HG02973 (cell line): ENCODE results near the gene PPP1R15B.

Source experiments
- ATAC-seq: cut with Tn5 transposase; IDR thresholded peaks from one replicate; pipeline ENCODE4 v1.9.1; 2021; ENCODE audit warnings: moderate library complexity; ENCODE audit not compliant: unreplicated experiment

PPP1R15B gene

DNA sequence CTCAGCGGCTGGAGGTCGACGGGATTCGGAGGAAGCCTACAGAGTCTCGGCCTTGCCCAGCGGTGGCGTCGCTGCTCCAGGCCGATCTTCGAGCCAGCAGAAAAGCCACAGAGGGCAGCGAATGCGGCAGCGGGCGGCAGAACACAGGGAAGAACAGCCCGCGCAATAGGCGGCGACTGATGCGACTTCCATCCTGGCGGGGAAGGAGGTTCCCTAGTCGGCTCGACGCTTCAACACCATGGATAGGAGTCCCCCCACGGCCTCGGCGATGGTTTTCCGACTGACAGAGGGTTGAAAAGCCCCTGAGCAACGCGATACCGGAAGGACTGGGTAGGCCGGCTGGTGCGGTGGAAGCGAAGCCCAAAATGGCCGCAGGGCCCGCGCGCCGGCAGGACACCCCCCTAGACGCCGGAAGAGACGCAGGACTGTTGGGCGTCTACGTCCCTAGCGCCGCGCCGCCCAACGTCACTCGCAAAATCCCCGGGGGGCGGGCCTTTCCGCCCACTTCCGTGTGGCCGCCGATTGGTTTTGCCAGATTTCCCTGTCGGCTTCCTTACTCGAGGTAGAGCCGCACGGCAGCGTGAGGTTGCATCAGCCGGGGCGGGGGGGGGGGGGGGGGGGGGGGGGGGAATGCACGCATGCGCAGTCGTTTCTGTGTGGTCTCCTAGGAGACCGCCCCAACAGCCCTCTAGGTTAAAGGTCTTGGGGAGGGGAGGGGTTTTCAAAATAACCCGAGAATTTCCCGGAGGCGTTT, at the start of gene PPP1R15B:
Gene PPP1R15B (minus strand): TSS at position 367 of the 754 bp plus-strand sequence. CDS start 406 bp downstream, outside the sequence.
- peak; percentile 83 for ATAC-seq

DNA sequence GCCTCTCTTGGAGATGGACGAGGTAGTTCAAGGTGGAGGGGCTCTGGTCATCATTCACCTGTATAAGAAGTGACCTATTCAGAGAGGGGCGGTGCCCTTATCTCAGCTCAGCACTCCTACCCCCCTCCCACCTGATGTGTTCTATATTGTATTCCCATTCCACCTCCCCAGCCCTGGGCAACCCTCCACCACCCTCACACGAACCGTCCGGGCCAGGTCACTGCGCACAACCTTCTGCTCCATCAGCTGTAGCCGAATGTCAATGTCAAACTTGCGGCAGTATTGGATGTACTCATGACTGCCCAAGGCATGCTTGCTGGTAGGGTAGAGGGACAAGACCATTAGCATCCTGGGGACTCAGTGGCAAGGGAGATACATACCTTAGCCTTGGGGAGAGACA, 48.7 kb upstream of the PPP1R15B start:
- no peak for ATAC-seq

DNA sequence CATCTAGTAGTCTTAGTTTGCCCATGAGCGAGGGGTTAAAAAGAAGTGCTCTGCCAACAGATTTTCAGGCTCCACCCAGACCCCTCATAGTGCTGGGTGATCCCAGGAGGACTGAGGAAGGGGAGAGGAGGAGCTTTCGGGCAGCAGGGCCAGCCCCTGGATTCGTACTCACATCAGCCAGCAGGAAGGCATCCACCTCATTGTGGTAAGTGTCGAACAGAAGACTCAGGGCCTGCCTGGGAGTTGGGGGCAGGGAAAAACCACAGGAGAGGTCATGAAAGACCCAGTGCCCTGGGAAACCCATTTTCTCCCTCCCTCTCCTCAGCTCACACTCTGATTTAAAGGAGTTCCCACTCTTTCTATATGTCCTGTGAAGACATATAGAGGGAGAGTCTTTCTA, 48.1 kb upstream of the PPP1R15B start:
- no peak for ATAC-seq

DNA sequence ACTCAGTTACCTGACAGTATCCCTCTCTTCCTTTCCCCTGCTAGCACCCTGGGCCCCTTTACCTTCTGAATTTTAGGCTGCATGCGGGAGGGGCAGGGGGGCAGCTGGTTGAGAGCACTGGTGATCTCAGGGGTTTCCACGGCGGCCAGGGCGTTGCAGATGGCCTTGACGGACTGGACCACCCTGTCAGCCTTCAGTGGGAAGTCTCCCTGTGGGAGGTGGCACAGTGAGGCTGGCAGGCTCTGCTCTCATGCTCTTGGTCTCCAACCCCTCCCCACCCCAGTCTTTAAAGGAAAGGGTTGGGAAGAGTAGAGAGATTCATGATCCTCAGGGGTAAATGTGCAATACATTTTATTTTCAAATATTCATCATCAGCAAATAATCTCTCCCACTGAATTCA, 46.0 kb upstream of the PPP1R15B start:
- no peak for ATAC-seq

DNA sequence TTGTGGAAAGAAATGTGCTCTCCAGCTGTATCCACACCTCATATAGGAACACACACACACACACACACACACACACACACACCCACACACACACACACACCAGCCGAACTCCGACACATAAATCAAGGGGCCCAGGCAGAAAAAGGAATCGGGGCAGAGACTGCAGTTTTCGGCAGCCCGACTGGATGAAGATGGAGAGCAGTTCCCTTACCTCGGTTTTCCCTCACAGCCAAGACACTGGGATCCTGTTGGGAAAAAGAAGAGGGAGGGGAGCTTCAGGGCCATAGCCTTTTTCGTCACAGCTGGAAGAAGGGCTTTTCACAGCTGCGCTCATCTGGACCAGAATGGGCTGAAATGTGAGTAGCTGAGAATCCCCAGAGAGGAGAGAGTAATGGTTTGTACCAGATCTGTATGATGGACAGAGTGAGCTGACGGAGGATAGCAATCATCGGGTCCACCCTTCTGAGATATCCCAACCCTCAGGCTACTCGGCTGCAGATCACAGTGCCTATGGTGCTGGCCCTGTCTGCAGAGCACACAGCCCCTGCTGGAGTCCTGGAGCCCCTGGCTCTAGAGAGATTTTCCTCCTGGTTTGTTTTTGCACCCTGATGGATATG, 45.3 kb upstream of the PPP1R15B start:
- no peak for ATAC-seq

DNA sequence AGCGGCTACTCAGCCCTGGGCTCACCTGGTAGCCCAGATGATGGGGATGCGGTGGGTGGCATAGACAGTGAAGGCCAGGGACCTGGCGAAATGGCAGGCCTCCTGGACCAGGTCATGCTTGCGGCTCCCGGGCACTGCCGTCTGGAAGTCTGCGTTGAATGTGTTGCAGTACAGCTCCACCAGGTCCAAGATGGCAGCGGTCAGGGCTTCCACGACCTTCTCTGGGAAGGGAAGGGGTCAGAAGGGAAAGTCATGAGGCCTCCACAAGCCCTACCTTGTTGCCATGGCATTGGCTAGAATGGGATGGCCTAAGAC, 44.2 kb upstream of the PPP1R15B start:
- ATAC-seq = no peak

DNA sequence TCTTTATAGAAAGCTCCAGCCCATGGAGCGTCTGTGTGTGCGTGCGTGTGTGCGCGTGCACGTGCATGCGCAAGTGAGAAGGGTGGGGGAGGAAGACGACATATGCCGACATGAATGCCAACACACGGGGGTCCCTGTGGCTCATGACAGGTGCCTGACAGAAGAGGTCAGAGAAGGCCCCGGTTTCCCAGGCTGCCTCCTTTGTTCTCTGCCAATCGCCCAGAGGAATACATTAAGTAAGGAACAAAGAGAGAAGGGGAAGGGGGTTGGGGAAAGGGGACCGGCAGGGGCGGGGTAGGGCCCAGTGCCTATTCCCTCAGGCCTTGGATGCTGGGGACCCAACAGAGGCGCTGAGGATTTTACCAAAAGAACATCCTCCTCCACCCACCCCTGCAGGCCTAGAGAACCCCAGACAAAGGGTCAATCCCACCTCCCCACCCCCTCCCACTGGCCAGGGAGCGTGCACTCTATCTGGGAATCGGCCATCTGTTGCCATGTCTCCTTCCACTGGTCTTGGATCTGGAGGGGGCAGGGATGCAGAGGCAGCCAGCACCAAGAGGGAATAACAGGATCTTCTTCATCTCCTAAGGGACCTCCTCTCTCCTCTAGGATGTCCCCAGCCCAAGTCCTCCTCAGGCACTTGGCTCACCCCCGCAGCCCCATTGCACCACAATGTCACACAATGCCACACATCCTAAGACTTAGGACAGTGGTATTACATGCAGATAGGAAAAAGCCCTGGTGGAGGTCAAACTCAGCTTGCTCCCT, 43.6 kb upstream of the PPP1R15B start:
- ATAC-seq = no peak

DNA sequence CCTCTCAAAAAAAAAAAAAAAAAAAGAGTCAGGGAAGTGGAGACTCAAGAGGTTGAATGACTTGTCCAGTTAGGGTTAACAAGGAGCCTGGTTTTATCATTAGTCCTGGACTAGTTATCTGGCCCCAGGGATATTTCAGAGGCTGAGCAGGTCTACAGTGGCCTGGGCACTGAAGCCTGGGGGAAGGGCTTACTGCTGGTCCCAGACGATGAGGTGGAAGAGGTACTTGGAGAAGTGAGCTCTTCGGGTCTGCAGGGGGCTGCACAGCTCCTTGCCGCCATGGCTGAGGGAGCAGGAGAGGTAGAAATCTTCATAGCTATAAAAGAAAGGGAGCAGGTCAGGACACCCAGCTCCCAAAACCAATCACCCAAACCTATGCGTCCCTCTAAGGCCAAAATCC, 42.9 kb upstream of the PPP1R15B start:
- ATAC-seq = no peak

DNA sequence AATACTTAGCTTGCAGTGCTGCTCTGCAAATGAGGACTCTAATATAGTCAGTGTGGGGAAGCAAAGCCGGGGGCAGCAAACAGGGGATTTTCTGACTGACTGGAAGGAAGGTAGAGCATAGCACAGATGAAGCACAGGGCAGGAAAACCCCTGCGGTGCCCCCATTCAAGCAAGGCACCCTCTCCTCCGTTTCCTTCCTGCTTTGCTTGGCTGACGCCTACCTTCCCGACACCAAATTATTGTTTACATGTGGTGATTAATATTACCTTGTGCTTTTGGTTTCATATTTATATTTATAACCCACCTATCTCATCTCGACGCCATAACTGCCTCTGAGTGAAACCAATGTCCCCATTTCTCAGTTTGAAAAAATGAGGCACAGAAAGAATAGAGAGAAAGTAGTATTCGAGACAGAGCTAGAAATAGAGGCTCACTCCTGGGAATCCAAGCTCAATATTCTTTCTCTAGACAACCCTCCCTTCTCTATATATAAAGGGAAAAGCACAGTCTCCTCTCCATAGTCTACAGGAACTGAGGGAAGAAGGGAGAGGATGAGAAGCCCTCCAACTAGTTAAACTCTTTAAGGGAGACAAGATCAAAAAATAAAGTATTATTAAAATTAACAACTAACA, 41.6 kb upstream of the PPP1R15B start:
- ATAC-seq = peak; percentile 61

DNA sequence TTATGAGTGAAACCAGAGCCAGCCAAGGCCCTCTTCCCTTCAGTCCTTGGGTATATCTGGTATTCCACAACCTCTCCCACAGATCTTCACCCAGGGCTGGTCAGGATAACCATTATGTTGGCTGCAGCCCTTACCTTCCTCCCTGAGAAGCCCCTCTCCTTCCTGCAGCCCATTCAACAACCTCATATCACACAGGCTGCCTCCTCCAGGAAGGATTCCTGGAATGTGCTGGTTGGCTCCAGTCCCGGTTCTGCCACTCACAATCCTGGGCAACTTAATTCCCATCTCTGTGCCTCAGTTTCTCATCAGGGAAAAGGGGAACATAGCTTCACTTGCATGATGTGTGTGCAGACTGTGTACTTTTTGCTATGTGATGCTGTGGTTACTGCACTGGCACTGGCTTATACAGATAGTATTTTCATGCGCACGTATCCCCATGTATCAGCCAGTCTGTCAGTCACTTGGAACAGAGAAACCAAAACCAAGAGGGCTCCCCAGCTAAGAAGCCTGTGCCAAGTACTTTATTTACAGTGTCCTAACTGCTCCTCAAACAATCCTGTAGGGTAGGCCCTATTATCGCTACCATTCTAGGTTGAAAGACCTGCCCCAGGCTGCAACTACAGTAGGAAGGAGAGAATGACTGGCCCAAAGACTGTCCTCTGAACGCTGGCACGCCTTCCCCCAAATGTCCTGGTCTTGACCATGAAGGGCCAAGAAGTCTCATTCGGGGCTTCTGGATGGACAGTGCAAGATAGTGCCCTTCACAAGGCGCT, 39.9 kb upstream of the PPP1R15B start:
- no peak for ATAC-seq

DNA sequence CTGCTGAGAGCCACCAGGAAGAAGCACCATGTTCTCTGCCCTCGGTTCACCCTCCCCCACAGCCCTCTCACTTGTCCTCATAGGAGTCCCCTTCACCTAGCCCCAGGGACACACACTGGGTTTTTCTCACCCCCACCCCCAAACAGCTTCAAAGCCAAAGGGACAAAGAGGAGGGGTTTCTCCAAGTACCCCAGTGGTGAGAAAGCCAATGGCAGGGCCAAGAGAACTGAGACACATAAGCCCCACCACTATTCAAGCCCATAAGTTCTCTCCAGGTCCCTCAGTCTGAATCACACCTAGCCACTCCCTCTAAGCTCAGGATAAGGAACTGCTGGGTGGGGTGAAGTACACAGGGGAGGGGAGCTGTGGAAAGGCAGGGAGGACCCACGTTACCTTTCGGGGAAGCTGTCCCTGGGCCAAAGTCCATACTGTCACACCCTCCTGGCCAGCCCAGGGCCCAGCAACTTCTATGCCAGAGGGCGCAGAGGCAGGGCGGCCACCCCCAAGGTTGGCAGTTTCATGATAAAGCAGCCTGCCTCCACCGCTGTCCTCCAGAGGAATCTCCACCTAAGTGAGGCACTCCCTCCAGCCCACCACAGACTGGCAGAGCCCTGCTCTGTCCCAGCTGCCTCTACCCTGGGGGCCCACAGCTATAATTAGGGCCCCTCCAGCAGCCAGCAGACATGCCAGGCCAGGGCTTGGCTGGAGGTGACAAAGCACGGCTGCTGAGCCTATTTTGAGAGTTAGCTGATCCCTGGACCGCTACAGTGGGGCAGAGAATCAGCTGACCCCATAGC, 39.0 kb upstream of the PPP1R15B start:
- ATAC-seq = no peak

DNA sequence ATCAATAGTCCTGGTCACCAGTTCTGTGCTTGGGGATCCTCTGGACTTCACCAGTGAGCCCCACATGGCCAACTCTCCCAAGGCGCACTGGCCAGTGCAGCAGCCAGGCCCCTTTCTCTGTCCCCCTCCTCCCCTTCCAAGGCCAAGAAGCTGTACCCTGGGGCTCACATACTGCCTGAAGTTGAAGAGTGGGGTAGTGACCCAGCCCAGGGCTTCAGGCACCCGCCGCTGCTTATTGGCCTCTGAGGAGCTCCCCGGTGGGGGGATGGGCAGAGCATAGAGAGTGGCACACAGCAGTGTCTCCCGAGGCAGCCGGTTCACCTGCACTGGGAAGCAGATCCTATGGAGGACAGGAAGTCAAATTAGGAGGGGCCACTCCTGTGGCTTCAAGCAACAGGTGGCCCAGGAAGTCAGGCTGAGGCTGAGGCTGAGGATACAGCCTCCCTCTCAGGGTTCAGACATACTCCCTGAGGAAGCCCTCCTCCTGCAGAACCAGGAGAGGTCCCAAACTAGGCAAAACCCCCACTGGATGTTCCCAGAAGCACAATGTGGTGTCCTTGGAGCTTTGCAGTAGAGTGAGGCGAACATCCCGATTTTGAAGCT, 38.2 kb upstream of the PPP1R15B start:
- no peak for ATAC-seq

DNA sequence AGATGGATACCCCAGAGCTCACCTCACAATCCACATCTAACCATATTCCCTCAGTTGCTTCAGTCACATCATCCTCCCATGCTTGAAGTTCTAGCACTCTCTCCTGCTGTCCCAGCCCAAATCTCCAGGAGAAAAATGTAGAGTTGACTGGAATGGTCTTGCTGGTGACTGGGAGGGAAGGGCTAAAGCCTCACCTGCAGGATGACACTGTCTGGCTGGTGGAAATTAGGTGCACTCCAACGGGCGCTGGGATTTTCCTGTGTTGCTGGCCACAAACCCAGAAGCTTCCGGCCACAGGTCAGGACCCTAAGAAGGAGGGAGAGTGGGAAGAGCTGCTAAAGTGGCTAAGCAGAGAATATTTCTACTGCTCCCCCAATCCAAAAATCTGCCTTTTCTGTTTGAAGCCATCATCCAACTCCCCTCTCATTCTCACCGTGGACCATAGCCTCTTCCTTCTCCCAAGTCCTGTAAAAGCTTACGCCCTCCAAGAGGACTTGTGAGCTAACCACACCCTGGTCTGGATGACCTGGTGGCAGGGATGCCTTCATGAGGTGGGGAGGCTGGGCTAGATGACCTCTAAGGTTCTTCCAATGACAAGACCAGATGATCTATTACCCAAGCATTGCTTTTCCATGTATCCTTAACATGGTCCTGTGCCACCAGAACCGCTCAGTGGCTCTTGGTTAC, 37.5 kb upstream of the PPP1R15B start:
- ATAC-seq = no peak

DNA sequence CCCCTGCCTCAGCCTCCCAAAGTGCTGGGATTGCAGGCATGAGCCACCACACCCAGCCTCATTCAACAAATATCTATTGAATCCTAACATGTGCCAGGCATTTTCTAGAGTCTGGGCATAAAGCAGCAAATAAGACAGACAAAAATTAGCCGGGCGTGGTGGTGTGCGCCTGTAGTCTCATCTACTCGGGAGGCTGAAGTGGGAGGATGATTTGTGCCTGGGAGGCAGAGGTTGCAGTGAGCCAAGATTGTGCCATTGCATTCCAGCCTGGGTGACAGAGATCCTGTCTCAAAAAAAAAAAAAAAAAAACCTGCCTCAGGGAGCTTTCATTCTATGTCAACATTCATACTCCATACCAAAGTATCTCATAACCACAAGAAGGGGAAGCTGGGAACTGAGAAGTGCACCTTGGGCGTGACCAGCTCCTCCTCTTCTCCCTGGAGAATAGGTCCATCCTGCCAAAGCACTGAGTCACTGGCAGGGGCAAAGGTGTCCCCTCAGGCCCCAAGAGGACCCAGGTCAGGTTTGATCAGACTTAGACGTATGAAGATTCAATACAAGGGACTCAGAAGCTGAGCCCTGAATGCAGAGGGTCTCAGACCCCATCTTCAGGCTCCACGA, 36.8 kb upstream of the PPP1R15B start:
- no peak for ATAC-seq

DNA sequence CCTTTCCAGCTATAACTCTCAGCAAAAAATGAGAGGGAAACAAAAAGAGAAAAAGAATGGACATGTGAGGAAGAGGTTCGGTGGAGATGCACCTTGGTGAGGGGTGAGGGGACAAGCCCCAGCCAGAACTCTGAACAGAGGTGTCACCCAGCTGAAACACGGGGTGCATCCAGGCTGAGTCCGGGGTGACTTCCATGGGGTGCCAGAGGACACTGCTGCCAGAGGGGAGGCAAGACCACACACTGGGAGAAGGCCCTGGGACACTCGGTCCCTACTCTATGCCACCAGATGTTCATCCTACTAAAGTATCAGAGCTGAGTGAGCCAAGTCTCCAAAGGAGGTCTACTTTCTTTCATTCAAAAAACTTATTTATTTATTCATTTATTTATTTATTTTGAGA, 36.1 kb upstream of the PPP1R15B start:
- no peak for ATAC-seq

DNA sequence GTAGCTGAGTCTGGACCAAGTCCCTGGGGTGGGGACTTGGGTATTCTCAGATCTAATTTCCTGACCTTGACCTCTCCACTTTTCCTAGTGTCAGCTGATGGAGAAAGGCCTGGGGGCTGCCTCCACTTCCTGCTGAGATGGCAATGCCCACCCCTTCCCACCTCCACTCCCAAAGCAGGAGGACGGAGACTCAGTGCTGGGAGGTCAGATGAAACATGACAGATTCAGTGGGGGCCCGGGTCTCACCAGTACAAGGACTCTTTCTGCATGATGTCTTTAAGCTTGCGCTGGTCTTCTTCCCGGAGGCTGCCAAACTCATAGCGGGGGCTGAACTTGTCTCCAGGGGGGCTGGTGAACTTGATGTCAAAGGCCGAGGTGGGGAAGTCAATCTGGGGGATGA, 35.6 kb upstream of the PPP1R15B start:
- no peak for ATAC-seq

DNA sequence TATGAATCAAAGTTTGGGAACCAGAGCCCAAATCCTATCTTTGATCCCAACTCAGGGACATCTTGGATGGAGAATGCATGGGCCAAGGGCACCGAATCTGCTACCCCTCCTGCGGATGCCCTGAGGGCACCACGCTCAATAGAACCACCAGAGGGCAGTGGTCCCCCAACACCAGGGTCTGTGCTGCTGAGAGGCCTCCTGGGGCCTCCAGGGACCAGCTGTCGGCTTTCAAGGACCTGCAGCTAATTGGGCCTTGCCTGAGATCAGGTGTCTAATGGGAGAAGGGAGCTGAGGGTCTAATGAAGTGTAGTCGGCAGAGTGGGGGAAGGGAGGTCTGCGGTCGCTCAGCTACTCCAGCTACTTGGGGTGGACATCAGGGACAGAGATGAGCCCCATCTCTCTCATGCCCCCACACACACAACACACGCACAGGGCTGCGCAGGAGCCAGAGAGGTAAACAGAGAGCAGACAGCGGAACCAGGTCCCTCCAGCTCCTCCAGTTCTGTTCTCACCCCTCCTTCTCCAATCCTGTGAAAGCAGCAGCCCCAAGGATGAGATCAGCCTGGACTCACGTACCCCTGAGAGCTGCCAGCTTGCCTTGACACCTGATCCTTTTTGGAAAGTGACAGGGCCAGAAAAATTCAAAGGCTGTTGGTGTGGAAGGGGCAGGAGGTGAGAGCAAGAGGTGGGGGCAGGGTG, 34.9 kb upstream of the PPP1R15B start:
- ATAC-seq = no peak

DNA sequence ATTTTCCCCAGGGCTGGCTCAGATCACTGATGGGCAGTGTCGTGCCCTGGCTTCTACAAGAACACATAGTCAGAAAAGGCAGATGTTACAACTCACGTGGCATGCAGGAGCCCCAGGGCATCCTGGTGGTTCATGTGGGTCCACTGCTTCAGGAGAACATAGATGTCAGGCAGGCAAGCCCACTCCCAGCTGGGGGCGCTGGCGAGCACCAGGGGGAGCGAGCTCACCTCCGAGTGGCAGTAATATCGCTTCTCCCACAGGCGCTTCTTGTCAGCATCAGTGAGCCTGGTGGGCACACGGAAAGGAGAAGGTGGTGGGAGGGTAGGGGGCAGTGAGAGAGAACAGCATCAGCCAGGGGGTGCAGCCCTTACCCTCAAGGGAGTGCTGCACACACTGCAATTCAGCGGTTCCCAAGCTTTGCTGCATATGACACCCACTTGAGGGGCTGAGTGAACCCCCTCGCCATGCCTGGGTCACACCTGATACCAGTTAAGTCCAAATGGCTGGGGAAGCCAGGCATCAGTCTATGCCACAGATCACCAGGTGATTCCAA, 34.3 kb upstream of the PPP1R15B start:
- ATAC-seq = no peak
